Limb (tissue), 2 donors: ENCODE data around the gene RHOG.
"Not testable (repeated sequence)": the region's sequence is repeated elsewhere in the genome, so short reads cannot be mapped to it uniquely, and the experiment has no call there.

Experiments
- DNase-seq, 2 donors: peaks; one replicate each; pipeline ENCODE4 v3.0.0-alpha.2; 2016; ENCODE audit errors: extremely low spot score in 2 of 2

RHOG gene

GRCh38 chr11:3840870-3841425, at the start of gene RHOG:
TSS of gene RHOG (minus strand) at chr11:3840959. CDS start at chr11:3828138, 12,821 bp downstream.
- DNase-seq: peak; percentile 69 to 90

- DNase-seq: no peak
Observed at GRCh38 chr11:3890014-3890413, 49.3 kb upstream of the RHOG start.

- DNase-seq: no peak
Observed at GRCh38 chr11:3888876-3889275, 48.1 kb upstream of the RHOG start.

- DNase-seq: no peak
Observed at GRCh38 chr11:3886985-3887384, 46.2 kb upstream of the RHOG start.

- DNase-seq: no peak
Observed at GRCh38 chr11:3885855-3886254, 45.1 kb upstream of the RHOG start.

- DNase-seq: no peak
Observed at GRCh38 chr11:3882655-3883054, 41.9 kb upstream of the RHOG start.

- DNase-seq: no peak
Observed at GRCh38 chr11:3880724-3881123, 40.0 kb upstream of the RHOG start.

GRCh38 chr11:3879967-3880542, 39.3 kb upstream of the RHOG start:
- no peak for DNase-seq

GRCh38 chr11:3879216-3879966, 38.6 kb upstream of the RHOG start:
- DNase-seq: no peak

GRCh38 chr11:3878258-3878584, 37.5 kb upstream of the RHOG start:
- DNase-seq: no peak

GRCh38 chr11:3877364-3878257, 36.9 kb upstream of the RHOG start:
- DNase-seq: no peak

GRCh38 chr11:3876613-3877012, 35.9 kb upstream of the RHOG start:
- no peak for DNase-seq

GRCh38 chr11:3873712-3874349, 33.1 kb upstream of the RHOG start:
- no peak for DNase-seq

GRCh38 chr11:3867209-3868091, 26.7 kb upstream of the RHOG start:
- no peak for DNase-seq

- no peak for DNase-seq
Observed at GRCh38 chr11:3866836-3867208, 26.1 kb upstream of the RHOG start.

- DNase-seq: no peak
Observed at GRCh38 chr11:3866206-3866605, 25.4 kb upstream of the RHOG start.

- DNase-seq: no peak
Observed at GRCh38 chr11:3865388-3866193, 24.8 kb upstream of the RHOG start.

GRCh38 chr11:3861683-3862082, 20.9 kb upstream of the RHOG start:
- DNase-seq: no peak

- not testable (repeated sequence) for DNase-seq
Observed at GRCh38 chr11:3860898-3861393, 20.2 kb upstream of the RHOG start.

- no peak for DNase-seq
Observed at GRCh38 chr11:3860375-3860774, 19.6 kb upstream of the RHOG start.
